Colonic mucosa (tissue), 4 donors: ENCODE results near the gene POU1F1. TPM values are rescaled to one million over a fixed set of nuclear protein-coding genes. Genes with fewer than 3 reads are reported as not detected.

Experiments used
- DNase-seq: peaks from one replicate; pipeline ENCODE4 v3.0.0-alpha.2; 2020
- H3K27ac ChIP-seq: fragments of 200-600 bp; one replicate; pipeline ENCODE4 v1.8.0; 2021
- H3K27me3 ChIP-seq: fragments of 200-600 bp; one replicate; pipeline ENCODE4 v1.8.0; 2021
- H3K36me3 ChIP-seq: fragments of 200-600 bp; one replicate; pipeline ENCODE4 v1.8.0; 2021
- H3K4me1 ChIP-seq: fragments of 200-600 bp; one replicate; pipeline ENCODE4 v1.8.0; 2021; ENCODE audit warnings: mild to moderate bottlenecking
- H3K4me3 ChIP-seq: fragments of 200-600 bp; one replicate; pipeline ENCODE4 v1.8.0; 2021
- H3K9ac ChIP-seq, 2 donors: one replicate each; pipeline ENCODE4 v1.7.0; 2013; ENCODE audit warnings: control low read depth in 2 of 2, low read depth in 2 of 2, low read length in 2 of 2
- H3K9me3 ChIP-seq: fragments of 200-600 bp; one replicate; pipeline ENCODE4 v1.8.0; 2021
- intact Hi-C: fragments of 100-400 bp; cut with DNase I; formaldehyde crosslinking; loops from one replicate; pipeline ENCODE4 v1.14.1; 2022
- total RNA-seq, 2 donors: library from RNA; stranded (reverse); fragmentation: NEBNext Ultra II Directional in 1 of 2; extraction: Animal tissue kit (Norgen Biotek cat#: 25700) in 1 of 2; gene quantifications; one replicate each; pipeline ENCODE4 v1.2.1, GENCODE V29; 2021
- TF ChIP-seq, protein P1 (sequence below): fragments of 200-600 bp; IDR thresholded peaks from one replicate; pipeline ENCODE4 v1.8.0; 2022; ENCODE audit warnings: antibody characterized with exemption, mild to moderate bottlenecking
- donor health status: healthy.
- donor health status: DM: no; HTN: no; CAD: no.
- donor health status: DM: no; HTN: no; CAD: no.

POU1F1 gene
- total RNA-seq, 2 donors from 2014 or later, result not detected

DNA sequence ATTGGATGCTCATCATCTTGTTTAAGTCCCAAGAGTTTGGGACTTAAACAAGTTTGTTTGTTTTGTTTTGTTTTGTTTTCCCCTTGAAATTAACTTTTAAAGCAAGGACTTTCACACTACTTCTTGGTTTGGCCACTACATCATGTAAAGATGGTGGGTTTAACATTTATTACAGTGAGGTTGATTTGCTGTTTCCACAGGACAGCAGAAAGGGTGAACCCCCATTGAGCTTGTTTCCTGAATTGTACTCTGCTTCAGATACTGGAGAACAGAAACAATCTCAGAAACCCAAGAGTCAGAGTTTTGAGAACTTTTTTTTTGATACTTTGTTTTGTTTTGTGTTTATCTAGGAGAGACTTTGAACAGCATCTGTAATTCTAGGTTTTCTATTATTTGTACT, 6.7 kb downstream of the POU1F1 start:
- TF ChIP-seq, protein P1, sequence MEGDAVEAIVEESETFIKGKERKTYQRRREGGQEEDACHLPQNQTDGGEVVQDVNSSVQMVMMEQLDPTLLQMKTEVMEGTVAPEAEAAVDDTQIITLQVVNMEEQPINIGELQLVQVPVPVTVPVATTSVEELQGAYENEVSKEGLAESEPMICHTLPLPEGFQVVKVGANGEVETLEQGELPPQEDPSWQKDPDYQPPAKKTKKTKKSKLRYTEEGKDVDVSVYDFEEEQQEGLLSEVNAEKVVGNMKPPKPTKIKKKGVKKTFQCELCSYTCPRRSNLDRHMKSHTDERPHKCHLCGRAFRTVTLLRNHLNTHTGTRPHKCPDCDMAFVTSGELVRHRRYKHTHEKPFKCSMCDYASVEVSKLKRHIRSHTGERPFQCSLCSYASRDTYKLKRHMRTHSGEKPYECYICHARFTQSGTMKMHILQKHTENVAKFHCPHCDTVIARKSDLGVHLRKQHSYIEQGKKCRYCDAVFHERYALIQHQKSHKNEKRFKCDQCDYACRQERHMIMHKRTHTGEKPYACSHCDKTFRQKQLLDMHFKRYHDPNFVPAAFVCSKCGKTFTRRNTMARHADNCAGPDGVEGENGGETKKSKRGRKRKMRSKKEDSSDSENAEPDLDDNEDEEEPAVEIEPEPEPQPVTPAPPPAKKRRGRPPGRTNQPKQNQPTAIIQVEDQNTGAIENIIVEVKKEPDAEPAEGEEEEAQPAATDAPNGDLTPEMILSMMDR, result no peak
- no peak for DNase-seq

DNA sequence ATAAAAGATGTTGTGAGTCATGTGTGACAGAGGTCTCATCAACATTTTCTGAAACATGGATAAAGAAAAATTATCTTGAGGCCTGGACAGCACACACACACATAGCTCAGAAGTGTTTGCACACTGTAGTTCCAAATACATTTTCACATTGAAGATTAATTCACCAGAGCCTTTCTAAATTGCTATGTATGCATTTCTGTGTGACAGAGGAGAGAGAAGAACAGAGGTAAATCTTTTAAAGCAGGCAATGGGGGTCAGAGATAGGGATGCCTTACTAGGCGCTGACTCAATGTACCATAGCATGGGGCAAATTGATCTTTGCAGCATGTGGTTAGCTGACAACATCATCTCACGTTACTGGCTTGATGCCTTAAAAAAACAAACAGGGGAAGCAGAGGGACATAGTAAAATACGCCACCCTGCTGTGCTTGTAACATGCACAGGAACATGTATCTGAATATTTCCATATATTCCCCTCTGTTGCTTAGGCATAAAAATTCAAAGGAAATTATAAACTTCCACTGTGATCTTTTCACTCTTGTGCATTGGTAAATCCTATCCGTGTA, 7.7 kb downstream of the POU1F1 start:
- Histone ChIP-seq H3K9me3 (no peaks in the 10 kb centered on the region), H3K4me1 (no peaks in the 10 kb centered on the region), H3K4me3 (no peak overlapping the region), H3K27ac (no peak overlapping the region), H3K36me3 (no peaks in the 10 kb centered on the region), H3K27me3 (no peaks in the 10 kb centered on the region), H3K9ac (no peak overlapping the region)
- no peak for DNase-seq
- TF ChIP-seq, protein P1, result no peak
- intact Hi-C loops, result no loop called here

More for the DNA sequence above, 6.7 kb downstream of the POU1F1 start:
- Histone ChIP-seq H3K36me3 (no peaks in the 10 kb centered on the region), H3K27me3 (no peaks in the 10 kb centered on the region), H3K4me1 (no peaks in the 10 kb centered on the region), H3K27ac (no peak overlapping the region), H3K4me3 (no peak overlapping the region), H3K9me3 (no peaks in the 10 kb centered on the region), H3K9ac (no peak overlapping the region)
- intact Hi-C loops, result no loop called here

DNA sequence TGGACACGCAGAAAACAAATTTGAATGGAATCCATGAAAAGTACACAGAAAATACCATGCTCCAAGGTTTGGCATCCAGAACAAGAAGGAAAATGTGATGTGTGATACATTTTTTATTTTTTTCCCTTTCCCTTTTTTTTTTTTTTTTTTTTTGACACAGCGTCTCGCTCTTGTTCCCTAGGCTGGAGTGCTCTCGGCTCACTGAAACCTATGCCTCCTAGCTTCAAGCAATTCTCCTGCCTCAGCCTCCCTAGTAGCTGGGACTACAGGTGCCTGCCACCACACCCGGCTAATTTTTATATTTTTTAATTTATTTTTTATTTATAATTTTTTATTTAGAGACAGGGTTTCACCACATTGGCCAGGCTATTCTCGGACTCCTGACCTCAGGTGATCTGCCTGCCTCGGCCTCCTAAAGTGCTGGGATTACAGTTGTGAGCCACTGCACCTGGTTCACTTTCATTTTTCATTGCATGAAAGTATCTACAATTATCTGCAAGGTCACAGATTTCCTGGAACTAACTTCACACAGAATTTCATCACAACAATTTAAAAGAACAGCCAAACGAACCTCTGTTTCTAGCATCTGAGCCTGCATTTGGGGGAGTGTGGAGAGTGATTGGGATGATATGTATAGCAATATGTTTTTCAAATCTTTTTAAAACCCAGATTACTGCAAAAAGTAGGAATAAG, 8.3 kb downstream of the POU1F1 start:
- H3K9me3 ChIP-seq, result no peaks in the 10 kb centered on the region
- no peak for DNase-seq
- intact Hi-C loops, result no loop called here
- no peak overlapping the region for H3K4me3 ChIP-seq
- H3K27ac ChIP-seq, result no peak overlapping the region
- no peaks in the 10 kb centered on the region for H3K36me3 ChIP-seq
- TF ChIP-seq, protein P1, result no peak
- H3K9ac ChIP-seq, result no peak overlapping the region
- no peaks in the 10 kb centered on the region for H3K27me3 ChIP-seq
- H3K4me1 ChIP-seq, result no peaks in the 10 kb centered on the region

DNA sequence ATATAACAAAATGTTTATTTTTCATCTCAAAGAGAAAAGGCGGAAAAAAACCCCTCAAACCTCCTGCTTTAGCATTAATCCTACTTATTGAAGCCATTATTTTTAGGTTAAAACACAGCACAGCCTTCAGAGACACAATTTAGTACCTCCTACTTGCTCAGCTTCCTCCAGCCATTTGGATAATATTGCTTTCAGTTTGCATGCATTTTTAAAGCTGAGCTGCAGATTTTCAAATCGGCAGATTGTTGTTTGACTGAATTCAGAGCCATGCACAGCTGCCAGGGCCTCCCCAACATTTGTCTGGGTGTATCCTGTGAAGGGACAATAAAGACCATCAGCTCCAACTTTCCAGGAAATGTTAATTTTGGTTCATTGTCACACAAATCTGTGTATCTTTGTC, 14.5 kb downstream of the POU1F1 start:
- Histone ChIP-seq H3K4me1 (no peaks in the 10 kb centered on the region), H3K4me3 (no peak overlapping the region), H3K9ac (no peak overlapping the region), H3K27ac (no peak overlapping the region), H3K36me3 (no peaks in the 10 kb centered on the region), H3K27me3 (no peaks in the 10 kb centered on the region), H3K9me3 (no peaks in the 10 kb centered on the region)
- TF ChIP-seq, protein P1, result no peak
- DNase-seq, result no peak
- intact Hi-C loops, result no loop called here

DNA sequence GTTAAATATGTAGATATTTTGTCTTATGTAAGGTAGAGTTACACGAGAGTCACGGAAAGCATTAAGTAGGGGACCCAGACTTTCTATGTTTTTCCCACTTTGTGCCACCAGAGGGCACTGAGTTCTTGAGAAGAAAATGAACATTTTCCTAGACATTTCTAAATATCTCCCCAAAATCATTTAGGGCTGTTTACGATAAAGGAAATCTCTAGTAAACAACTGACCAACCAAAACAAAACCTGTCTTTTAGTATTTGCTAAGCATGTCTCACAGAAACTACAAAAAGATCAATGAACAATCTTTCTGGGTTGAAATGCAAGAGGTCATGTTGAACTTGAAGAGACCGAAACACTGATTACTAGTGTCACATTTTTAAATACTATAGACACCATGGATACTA, 16.1 kb downstream of the POU1F1 start:
- Histone ChIP-seq H3K27ac (no peak overlapping the region), H3K9me3 (no peaks in the 10 kb centered on the region), H3K4me1 (no peaks in the 10 kb centered on the region), H3K36me3 (no peaks in the 10 kb centered on the region), H3K9ac (no peak overlapping the region), H3K27me3 (no peaks in the 10 kb centered on the region), H3K4me3 (no peak overlapping the region)
- intact Hi-C loops, result no loop called here
- peak; percentile 45 for DNase-seq
- TF ChIP-seq, protein P1, result peak; percentile 43
